CD4-positive, alpha-beta T cell (primary cell): ENCODE measurements around the gene TF. TPM values are rescaled to one million over a fixed set of nuclear protein-coding genes. Genes with fewer than 3 reads are reported as not detected.

ENCODE experiments used
- ATAC-seq: fragments of 200-7000 bp; cut with Tn5 transposase; one replicate; pipeline ENCODE4 v1.10.0; 2022; ENCODE audit warnings: mild to moderate bottlenecking; ENCODE audit not compliant: poor library complexity
- CTCF ChIA-PET: fragments of 350-600 bp; sonication (Branson Sonifier 250); formaldehyde crosslinking; loops from one replicate; lab custom pipeline; 2021; ENCODE audit warnings: antibody characterized with exemption, inconsistent platforms; lab: Charles Lee
- POLR2A ChIA-PET: fragments of 350-600 bp; sonication (Branson Sonifier 250); formaldehyde crosslinking; loops from one replicate; lab custom pipeline; 2021; ENCODE audit warnings: antibody characterized with exemption, inconsistent platforms; lab: Charles Lee
- DNase-seq, 14 experiments: peaks; one replicate each; pipeline ENCODE4 v3.0.0-alpha.2; 2013 to 2020; ENCODE audit warnings: mixed read lengths in 2 of 14
- H3K27ac ChIP-seq, 2 donors: one replicate each; pipeline versions ENCODE4 v1.5.1 to v1.7.0; 2013; ENCODE audit warnings: low read length in 2 of 2, low read depth in 1 of 2, mild to moderate bottlenecking in 1 of 2
- H3K27me3 ChIP-seq, 2 experiments: 1 replicate in 1 of 2; 2 replicates in 1 of 2; pipeline versions ENCODE4 v1.6.1 to v1.7.0; 2013; ENCODE audit warnings: low read length in 2 of 2, control low read depth in 1 of 2, mild to moderate bottlenecking in 1 of 2, moderate library complexity in 1 of 2; ENCODE audit not compliant: insufficient read depth in 2 of 2, control insufficient read depth in 1 of 2
- H3K36me3 ChIP-seq: one replicate; pipeline ENCODE4 v1.6.1; 2013; ENCODE audit warnings: low read length, control low read depth; ENCODE audit not compliant: insufficient read depth
- H3K4me1 ChIP-seq: one replicate; pipeline ENCODE4 v1.6.1; 2013; ENCODE audit warnings: low read length, control low read depth; ENCODE audit not compliant: insufficient read depth
- H3K4me3 ChIP-seq: one replicate; pipeline ENCODE4 v1.5.1; 2013; ENCODE audit warnings: mild to moderate bottlenecking, low read length, moderate library complexity
- H3K9me3 ChIP-seq, 2 experiments: 1 replicate in 1 of 2; 2 replicates in 1 of 2; pipeline versions ENCODE4 v1.6.1 to v1.7.0; 2013; ENCODE audit warnings: low read length in 2 of 2, mild to moderate bottlenecking in 2 of 2, control low read depth in 1 of 2, moderate library complexity in 1 of 2; ENCODE audit not compliant: control insufficient read depth in 1 of 2, insufficient read depth in 1 of 2
- H3K27ac Mint-ChIP-seq: one replicate; pipeline ENCODE4 v1.8.0; 2020; ENCODE audit warnings: mixed read lengths
- H3K27me3 Mint-ChIP-seq: one replicate; pipeline ENCODE4 v1.8.0; 2021; ENCODE audit warnings: mixed read lengths
- H3K36me3 Mint-ChIP-seq: one replicate; pipeline ENCODE4 v1.8.0; 2021; ENCODE audit warnings: low read depth, mixed read lengths
- H3K4me1 Mint-ChIP-seq: one replicate; pipeline ENCODE4 v1.8.0; 2021; ENCODE audit warnings: low read depth, mixed read lengths
- H3K4me3 Mint-ChIP-seq: one replicate; pipeline ENCODE4 v1.8.0; 2020; ENCODE audit warnings: mild to moderate bottlenecking, mixed read lengths
- H3K9me3 Mint-ChIP-seq: one replicate; pipeline ENCODE4 v1.8.0; 2020; ENCODE audit warnings: mixed read lengths
- CTCF ChIP-seq: fragments of 200-600 bp; IDR thresholded peaks from one replicate; pipeline ENCODE4 v1.8.0; 2022; ENCODE audit warnings: antibody characterized with exemption, mild to moderate bottlenecking
- intact Hi-C, 2 experiments: fragments of 100-400 bp; cut with DNase I in 1 of 2; cut with micrococcal nuclease in 1 of 2; formaldehyde crosslinking; loops; one replicate each; pipeline versions ENCODE4 v1.15.1 to v1.9.0; 2023 to 2025; cut with DNase I, micrococcal nuclease
- total RNA-seq, 174 experiments: library from RNA in 2 of 174; stranded (reverse) in 2 of 174; gene quantifications; one replicate each; pipeline ENCODE4 v1.2.3 and lab custom pipeline; 2021 to 2026

Gene TF
- total RNA-seq, 2 experiments from 2014 or later: 0.30 to 0.34 TPM

- intact Hi-C loops: no loop called here
- Mint-ChIP-seq H3K27ac (no peak overlapping the region), H3K27me3 (peaks cover 72% of the 10 kb centered on the region), H3K4me3 (no peak overlapping the region), H3K9me3 (no peaks in the 10 kb centered on the region), H3K4me1 (no peaks in the 10 kb centered on the region), H3K36me3 (no peaks in the 10 kb centered on the region)
- Histone ChIP-seq H3K4me3 (no peak overlapping the region), H3K4me1 (peaks cover 4% of the 10 kb centered on the region), H3K9me3 (peaks cover 0 to 13% of the 10 kb centered on the region in 2 experiments), H3K27me3 (peaks cover 28 to 30% of the 10 kb centered on the region in 2 experiments), H3K36me3 (no peaks in the 10 kb centered on the region), H3K27ac (no peak overlapping the region)
- POLR2A ChIA-PET: no interaction called here
- ATAC-seq: no peak
- DNase-seq: no peak
- TF ChIP-seq CTCF: no peak
- CTCF ChIA-PET: no interaction called here
These were observed 1.2 kb downstream of the TF start for GRCh38 chr3:133747373-133747772.

GRCh38 chr3:133747907-133748639 is 1.9 kb downstream of the TF start:
- no peak overlapping the region for H3K4me3 ChIP-seq
- peaks cover 0 to 11% of the 10 kb centered on the region in 2 experiments for H3K9me3 ChIP-seq
- Mint-ChIP-seq H3K4me3 (no peak overlapping the region), H3K36me3 (no peaks in the 10 kb centered on the region), H3K9me3 (no peaks in the 10 kb centered on the region), H3K4me1 (no peaks in the 10 kb centered on the region), H3K27ac (no peak overlapping the region), H3K27me3 (peaks cover 68% of the 10 kb centered on the region)
- CTCF ChIA-PET: no interaction called here
- POLR2A ChIA-PET: no interaction called here
- H3K27me3 ChIP-seq: peaks cover 25 to 28% of the 10 kb centered on the region in 2 experiments
- TF ChIP-seq CTCF: no peak
- intact Hi-C loops: no loop called here
- peaks cover 4% of the 10 kb centered on the region for H3K4me1 ChIP-seq
- DNase-seq (no peak), ATAC-seq (no peak)
- no peaks in the 10 kb centered on the region for H3K36me3 ChIP-seq
- no peak overlapping the region for H3K27ac ChIP-seq

- CTCF ChIA-PET: no interaction called here
- H3K4me1 Mint-ChIP-seq: no peaks in the 10 kb centered on the region
- H3K27ac ChIP-seq: no peak overlapping the region
- H3K9me3 Mint-ChIP-seq: no peaks in the 10 kb centered on the region
- TF ChIP-seq CTCF: no peak
- DNase-seq (no peak), ATAC-seq (no peak)
- no peaks in the 10 kb centered on the region for H3K36me3 Mint-ChIP-seq
- H3K27me3 Mint-ChIP-seq: peaks cover 53% of the 10 kb centered on the region
- H3K36me3 ChIP-seq: no peaks in the 10 kb centered on the region
- POLR2A ChIA-PET: no interaction called here
- peaks cover 20 to 22% of the 10 kb centered on the region in 2 experiments for H3K27me3 ChIP-seq
- H3K4me1 ChIP-seq: peaks cover 4% of the 10 kb centered on the region
- H3K9me3 ChIP-seq: peaks cover 0 to 11% of the 10 kb centered on the region in 2 experiments
- no peak overlapping the region for H3K4me3 Mint-ChIP-seq
- no peak overlapping the region for H3K27ac Mint-ChIP-seq
- intact Hi-C loops: loop anchor here in 1 of 2 experiments (10.0 kb wide), 1 partner anchor 125 kb away; no protein-coding TSS in a partner anchor
- no peak overlapping the region for H3K4me3 ChIP-seq
These were observed 3.5 kb downstream of the TF start for GRCh38 chr3:133749427-133750258.
